Left lung (tissue), 10 donors: ENCODE data around the gene PTPN2. TPM values are rescaled to one million over a fixed set of nuclear protein-coding genes. Genes with fewer than 3 reads are reported as not detected.

Experiments
- ATAC-seq: fragments of 200-7000 bp; cut with Tn5 transposase; one replicate; pipeline ENCODE4 v1.9.1; 2020; ENCODE audit warnings: moderate library complexity
- DNase-seq, 4 donors: peaks; one replicate each; pipeline ENCODE4 v3.0.0-alpha.2; 2013 to 2020
- H3K27ac ChIP-seq, 2 donors: fragments of 200-600 bp; sonication (generic) in 1 of 2; one replicate each; pipeline versions ENCODE4 v1.5.0 to v1.8.0; 2020 to 2021
- H3K27me3 ChIP-seq, 2 donors: fragments of 200-600 bp; sonication (generic) in 1 of 2; one replicate each; pipeline versions ENCODE4 v1.5.0 to v1.8.0; 2020 to 2021
- H3K36me3 ChIP-seq, 2 donors: fragments of 200-600 bp; sonication (generic) in 1 of 2; one replicate each; pipeline versions ENCODE4 v1.5.0 to v1.8.0; 2020 to 2021
- H3K4me1 ChIP-seq, 2 donors: fragments of 200-600 bp; one replicate each; pipeline ENCODE4 v1.8.0; 2021
- H3K4me3 ChIP-seq, 2 donors: fragments of 200-600 bp; sonication (generic) in 1 of 2; one replicate each; pipeline versions ENCODE4 v1.5.0 to v1.8.0; 2020 to 2021; ENCODE audit warnings: mild to moderate bottlenecking in 1 of 2
- H3K9me3 ChIP-seq, 2 donors: fragments of 200-600 bp; sonication (generic) in 1 of 2; one replicate each; pipeline versions ENCODE4 v1.5.0 to v1.8.0; 2020 to 2021
- CTCF ChIP-seq, 2 donors: fragments of 200-600 bp; sonication (generic) in 1 of 2; IDR thresholded peaks; one replicate each; pipeline versions ENCODE4 v1.5.0 to v1.8.0; 2021; ENCODE audit warnings: antibody characterized with exemption in 2 of 2
- intact Hi-C, 2 donors: fragments of 100-400 bp; cut with DNase I; formaldehyde crosslinking; loops; one replicate each; pipeline versions ENCODE4 v1.11.2 to v1.14.2; 2022
- polyA plus RNA-seq, 6 donors: library from polyadenylated mRNA; unstranded; fragments of 120-200 nt; gene quantifications; one replicate each; pipeline ENCODE4 v1.2.1, GENCODE V29; 2013; ENCODE audit not compliant: insufficient read length in 6 of 6
- total RNA-seq, 2 donors: library from RNA; stranded (reverse); fragmentation: NEBNext Ultra II Directional; extraction: Animal tissue kit (Norgen Biotek cat#: 25700); gene quantifications; one replicate each; pipeline ENCODE4 v1.2.1, GENCODE V29; 2021
- donor health status: DM: no; HTN: yes; CAD: no.
- donor health status: DM: no; HTN: no; CAD: no.

PTPN2 gene
- total and polyA plus RNA-seq, 8 donors = 35.6 to 75.8 (median 66.7) TPM

GRCh38 chr18:12921178-12921577 is 37.1 kb upstream of the PTPN2 start:
- intact Hi-C loops = no loop called here
- no peak overlapping the region for H3K4me3 ChIP-seq
- H3K9me3 ChIP-seq = no peaks in the 10 kb centered on the region
- no peak overlapping the region for H3K27ac ChIP-seq
- no peaks in the 10 kb centered on the region for H3K4me1 ChIP-seq
- H3K27me3 ChIP-seq = no peaks in the 10 kb centered on the region
- DNase-seq = no peak
- TF ChIP-seq CTCF (IDR thresholded peaks at IDR 0.05) = no peak
- no peaks in the 10 kb centered on the region for H3K36me3 ChIP-seq
- no peak for ATAC-seq

GRCh38 chr18:12911929-12912703 is 28.1 kb upstream of the PTPN2 start:
- no peak for TF ChIP-seq CTCF (IDR thresholded peaks at IDR 0.05)
- intact Hi-C loops = no loop called here
- Histone ChIP-seq H3K36me3 (no peaks in the 10 kb centered on the region), H3K4me1 (peaks cover 0 to 12% of the 10 kb centered on the region in 2 donors), H3K4me3 (peak overlapping the region in 1 of 2 donors; percentile 36), H3K27ac (no peak overlapping the region), H3K27me3 (peaks cover 0 to 31% of the 10 kb centered on the region in 2 donors), H3K9me3 (no peaks in the 10 kb centered on the region)
- ATAC-seq (peak; percentile 22), DNase-seq (no peak)

- H3K27me3 ChIP-seq = peaks cover 0 to 31% of the 10 kb centered on the region in 2 donors
- no peak for TF ChIP-seq CTCF (IDR thresholded peaks at IDR 0.05)
- H3K4me3 ChIP-seq = peak overlapping the region; percentile 17 to 36
- H3K36me3 ChIP-seq = no peaks in the 10 kb centered on the region
- no peak overlapping the region for H3K27ac ChIP-seq
- H3K4me1 ChIP-seq = peaks cover 0 to 12% of the 10 kb centered on the region in 2 donors
- intact Hi-C loops = no loop called here
- ATAC-seq (peak; percentile 86), DNase-seq (peak in 3 of 4 donors; percentile 25 to 90 (median 37))
- H3K9me3 ChIP-seq = no peaks in the 10 kb centered on the region
These were observed 27.2 kb upstream of the PTPN2 start for GRCh38 chr18:12911025-12911928.

- ATAC-seq = no peak
- no peak overlapping the region for H3K27ac ChIP-seq
- no peak for TF ChIP-seq CTCF (IDR thresholded peaks at IDR 0.05)
- H3K4me1 ChIP-seq = peaks cover 0 to 20% of the 10 kb centered on the region in 2 donors
- no peak overlapping the region for H3K4me3 ChIP-seq
- DNase-seq = no peak
- no peaks in the 10 kb centered on the region for H3K36me3 ChIP-seq
- H3K27me3 ChIP-seq = peaks cover 0 to 31% of the 10 kb centered on the region in 2 donors
- intact Hi-C loops = no loop called here
- no peaks in the 10 kb centered on the region for H3K9me3 ChIP-seq
These were observed 24.7 kb upstream of the PTPN2 start for GRCh38 chr18:12908706-12909105.
